Stimulated activated naive CD8-positive, alpha-beta T cell treated with anti-CD3 and anti-CD28 coated beads, Interleukin-15, Interleukin-2, amounts not matched to agents 100 ng/mL and 50 ng/mL, for 24 hours (primary cell): ENCODE data around the gene NPNT.

Source experiments
- H3K27ac Mint-ChIP-seq: one replicate; pipeline ENCODE4 v1.8.0; 2021; ENCODE audit warnings: mild to moderate bottlenecking, mixed read lengths
- H3K27me3 Mint-ChIP-seq: one replicate; pipeline ENCODE4 v1.8.0; 2021; ENCODE audit warnings: mixed read lengths
- H3K36me3 Mint-ChIP-seq: one replicate; pipeline ENCODE4 v1.8.0; 2021; ENCODE audit warnings: low read depth, mixed read lengths
- H3K4me1 Mint-ChIP-seq: one replicate; pipeline ENCODE4 v1.8.0; 2021; ENCODE audit warnings: low read depth, mixed read lengths
- H3K4me3 Mint-ChIP-seq: one replicate; pipeline ENCODE4 v1.8.0; 2021; ENCODE audit warnings: mild to moderate bottlenecking, mixed read lengths
- H3K9me3 Mint-ChIP-seq: one replicate; pipeline ENCODE4 v1.8.0; 2021; ENCODE audit warnings: mixed read lengths

The NPNT gene

DNA sequence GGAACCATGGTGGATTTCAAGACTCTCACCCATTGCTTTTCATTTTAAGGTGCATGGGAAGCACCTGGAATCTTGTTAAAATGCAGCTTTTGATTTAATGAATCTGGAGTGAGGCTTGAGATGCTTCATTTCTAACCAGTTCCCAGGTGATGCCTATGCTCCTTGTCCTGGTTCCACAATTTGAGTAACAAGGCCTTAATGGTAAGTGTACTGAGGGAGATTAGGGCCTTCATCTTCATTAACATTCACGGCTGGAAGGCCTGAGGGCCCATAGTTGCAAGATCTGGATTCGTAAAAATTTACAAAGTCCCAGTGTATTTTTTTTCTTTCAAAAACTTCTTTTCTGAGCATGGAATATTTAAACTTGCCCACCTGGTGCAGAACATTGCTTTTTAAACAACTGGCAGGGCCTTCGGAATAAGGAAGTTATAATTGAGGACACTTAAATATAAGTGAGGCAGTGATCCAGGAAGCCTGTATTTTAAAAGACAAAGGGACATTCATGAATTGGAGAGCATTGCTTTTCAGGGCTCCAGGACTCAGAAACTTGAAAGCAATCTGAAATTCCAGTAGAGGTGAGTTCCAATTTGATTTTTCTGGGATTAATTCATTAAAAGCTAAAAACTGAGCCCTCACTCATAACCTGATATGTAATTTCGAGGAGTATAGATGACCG, 77.8 kb downstream of the NPNT start:
- Mint-ChIP-seq H3K27ac (no peak overlapping the region), H3K9me3 (peaks cover 3% of the 10 kb centered on the region), H3K4me3 (no peak overlapping the region), H3K27me3 (peaks cover 3% of the 10 kb centered on the region), H3K36me3 (no peaks in the 10 kb centered on the region), H3K4me1 (no peaks in the 10 kb centered on the region)

- Mint-ChIP-seq H3K27me3 (no peaks in the 10 kb centered on the region), H3K4me3 (no peak overlapping the region), H3K27ac (no peak overlapping the region), H3K36me3 (no peaks in the 10 kb centered on the region), H3K9me3 (peaks cover 3% of the 10 kb centered on the region), H3K4me1 (no peaks in the 10 kb centered on the region)
Measured at GRCh38 chr4:105976915-105977314, 81.6 kb downstream of the NPNT start.

GRCh38 chr4:105978684-105979296, 83.5 kb downstream of the NPNT start:
- Mint-ChIP-seq H3K9me3 (peaks cover 7% of the 10 kb centered on the region), H3K36me3 (no peaks in the 10 kb centered on the region), H3K27me3 (no peaks in the 10 kb centered on the region), H3K27ac (no peak overlapping the region), H3K4me1 (no peaks in the 10 kb centered on the region), H3K4me3 (no peak overlapping the region)

DNA sequence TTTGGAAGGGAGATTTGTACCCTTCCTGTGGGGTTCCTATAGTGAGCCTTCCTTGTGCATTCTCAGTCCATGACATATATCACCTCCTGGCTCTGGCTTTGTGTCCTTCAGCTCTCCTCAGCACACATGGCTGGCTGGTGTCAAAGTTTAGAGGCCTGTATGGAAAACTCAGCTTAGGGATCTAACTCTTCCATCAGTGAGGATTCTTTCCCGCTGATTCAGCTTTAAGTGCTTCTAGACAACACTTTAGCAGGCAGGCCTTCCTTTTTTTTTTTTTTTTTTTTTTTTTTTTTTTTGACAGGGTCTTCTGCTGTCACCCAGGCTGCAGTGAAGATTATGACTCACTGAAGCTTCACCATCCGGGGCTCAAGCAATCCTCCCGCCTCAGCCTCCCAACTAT, 84.2 kb downstream of the NPNT start:
- no peaks in the 10 kb centered on the region for H3K36me3 Mint-ChIP-seq
- H3K4me3 Mint-ChIP-seq = no peak overlapping the region
- H3K27me3 Mint-ChIP-seq = no peaks in the 10 kb centered on the region
- peaks cover 7% of the 10 kb centered on the region for H3K9me3 Mint-ChIP-seq
- H3K4me1 Mint-ChIP-seq = no peaks in the 10 kb centered on the region
- H3K27ac Mint-ChIP-seq = no peak overlapping the region

GRCh38 chr4:105988671-105989070, 93.4 kb downstream of the NPNT start:
- Mint-ChIP-seq H3K9me3 (peaks cover 3% of the 10 kb centered on the region), H3K27ac (no peak overlapping the region), H3K4me1 (no peaks in the 10 kb centered on the region), H3K36me3 (no peaks in the 10 kb centered on the region), H3K27me3 (no peaks in the 10 kb centered on the region), H3K4me3 (no peak overlapping the region)

- peaks cover 3% of the 10 kb centered on the region for H3K9me3 Mint-ChIP-seq
- H3K27me3 Mint-ChIP-seq = no peaks in the 10 kb centered on the region
- no peak overlapping the region for H3K4me3 Mint-ChIP-seq
- H3K27ac Mint-ChIP-seq = no peak overlapping the region
- no peaks in the 10 kb centered on the region for H3K4me1 Mint-ChIP-seq
- H3K36me3 Mint-ChIP-seq = no peaks in the 10 kb centered on the region
Measured at GRCh38 chr4:105989485-105990242, 94.4 kb downstream of the NPNT start.

DNA sequence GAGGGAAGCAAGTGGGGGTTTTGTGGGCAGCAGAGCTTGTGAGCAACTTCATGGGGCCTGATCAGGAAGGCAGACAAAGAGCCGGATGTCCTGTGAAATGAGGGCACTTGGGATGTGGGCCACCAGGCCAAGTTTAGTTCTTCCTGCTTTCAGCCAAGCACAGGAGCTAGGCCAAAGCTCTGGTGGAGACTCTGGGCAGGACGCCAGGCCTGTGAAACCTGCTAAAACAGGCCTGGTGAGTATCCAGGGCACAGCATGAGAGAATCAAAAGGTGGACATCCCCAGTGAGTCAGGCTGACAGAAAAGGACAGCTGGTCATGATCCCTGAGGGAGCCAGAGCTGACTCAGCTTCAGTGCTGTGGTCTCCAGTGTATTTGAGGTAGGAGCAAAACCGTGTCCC, 95.7 kb downstream of the NPNT start:
- H3K27ac Mint-ChIP-seq = no peak overlapping the region
- H3K27me3 Mint-ChIP-seq = no peaks in the 10 kb centered on the region
- H3K36me3 Mint-ChIP-seq = no peaks in the 10 kb centered on the region
- no peaks in the 10 kb centered on the region for H3K4me1 Mint-ChIP-seq
- H3K4me3 Mint-ChIP-seq = no peak overlapping the region
- H3K9me3 Mint-ChIP-seq = peaks cover 3% of the 10 kb centered on the region

GRCh38 chr4:105991726-105992125, 96.5 kb downstream of the NPNT start:
- no peak overlapping the region for H3K27ac Mint-ChIP-seq
- H3K9me3 Mint-ChIP-seq = peaks cover 3% of the 10 kb centered on the region
- no peak overlapping the region for H3K4me3 Mint-ChIP-seq
- no peaks in the 10 kb centered on the region for H3K27me3 Mint-ChIP-seq
- H3K4me1 Mint-ChIP-seq = no peaks in the 10 kb centered on the region
- no peaks in the 10 kb centered on the region for H3K36me3 Mint-ChIP-seq

GRCh38 chr4:105992641-105993305, 97.5 kb downstream of the NPNT start:
- no peak overlapping the region for H3K27ac Mint-ChIP-seq

GRCh38 chr4:105994061-105994460, 98.8 kb downstream of the NPNT start:
- H3K27ac Mint-ChIP-seq = no peak overlapping the region
- H3K4me1 Mint-ChIP-seq = no peaks in the 10 kb centered on the region
- H3K27me3 Mint-ChIP-seq = no peaks in the 10 kb centered on the region
- H3K36me3 Mint-ChIP-seq = no peaks in the 10 kb centered on the region
- H3K9me3 Mint-ChIP-seq = no peaks in the 10 kb centered on the region
- H3K4me3 Mint-ChIP-seq = no peak overlapping the region

More at GRCh38 chr4:105992641-105993305, 97.5 kb downstream of the NPNT start:
- Mint-ChIP-seq H3K4me3 (no peak overlapping the region), H3K9me3 (peaks cover 3% of the 10 kb centered on the region), H3K27me3 (no peaks in the 10 kb centered on the region), H3K4me1 (no peaks in the 10 kb centered on the region), H3K36me3 (no peaks in the 10 kb centered on the region)

GRCh38 chr4:105994841-105995501, 99.7 kb downstream of the NPNT start:
- H3K27me3 Mint-ChIP-seq = no peaks in the 10 kb centered on the region
- H3K36me3 Mint-ChIP-seq = no peaks in the 10 kb centered on the region
- H3K27ac Mint-ChIP-seq = no peak overlapping the region
- no peaks in the 10 kb centered on the region for H3K9me3 Mint-ChIP-seq
- H3K4me1 Mint-ChIP-seq = no peaks in the 10 kb centered on the region
- H3K4me3 Mint-ChIP-seq = no peak overlapping the region

GRCh38 chr4:105996845-105997244, 101.6 kb downstream of the NPNT start:
- Mint-ChIP-seq H3K4me1 (no peaks in the 10 kb centered on the region), H3K27me3 (no peaks in the 10 kb centered on the region), H3K36me3 (no peaks in the 10 kb centered on the region), H3K4me3 (no peak overlapping the region), H3K27ac (no peak overlapping the region), H3K9me3 (no peaks in the 10 kb centered on the region)

GRCh38 chr4:105998171-105999063, 103.1 kb downstream of the NPNT start:
- Mint-ChIP-seq H3K4me3 (no peak overlapping the region), H3K27ac (no peak overlapping the region), H3K4me1 (no peaks in the 10 kb centered on the region), H3K36me3 (no peaks in the 10 kb centered on the region), H3K9me3 (no peaks in the 10 kb centered on the region), H3K27me3 (no peaks in the 10 kb centered on the region)

DNA sequence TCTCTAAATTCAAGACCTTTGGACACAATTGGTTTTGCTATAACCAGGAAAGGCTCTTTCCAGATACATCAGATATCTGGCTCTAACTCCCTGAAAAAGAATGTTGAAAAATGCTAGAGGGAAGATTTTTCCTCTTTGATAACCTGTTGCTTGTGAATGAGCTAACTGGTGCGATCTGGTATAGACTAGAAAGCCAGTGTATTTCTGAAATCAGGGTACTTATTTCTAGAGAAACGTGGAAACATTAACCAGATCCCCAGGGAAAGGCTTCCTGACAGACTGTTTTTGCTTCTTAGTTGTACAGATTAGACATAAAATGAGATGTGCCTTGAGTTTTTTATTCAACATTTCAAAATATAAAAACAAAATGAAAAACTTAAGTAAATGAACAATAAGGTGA, 107.7 kb downstream of the NPNT start:
- H3K27ac Mint-ChIP-seq = no peak overlapping the region
- H3K27me3 Mint-ChIP-seq = no peaks in the 10 kb centered on the region
- no peak overlapping the region for H3K4me3 Mint-ChIP-seq
- no peaks in the 10 kb centered on the region for H3K36me3 Mint-ChIP-seq
- no peaks in the 10 kb centered on the region for H3K9me3 Mint-ChIP-seq
- H3K4me1 Mint-ChIP-seq = no peaks in the 10 kb centered on the region
